Fibroblast of gingiva (primary cell): ENCODE results near the gene TSPAN1.

Source experiments
- DNase-seq: peaks from one replicate; pipeline ENCODE4 v3.0.0-alpha.2; 2011; ENCODE audit warnings: low read depth

TSPAN1 gene

DNA sequence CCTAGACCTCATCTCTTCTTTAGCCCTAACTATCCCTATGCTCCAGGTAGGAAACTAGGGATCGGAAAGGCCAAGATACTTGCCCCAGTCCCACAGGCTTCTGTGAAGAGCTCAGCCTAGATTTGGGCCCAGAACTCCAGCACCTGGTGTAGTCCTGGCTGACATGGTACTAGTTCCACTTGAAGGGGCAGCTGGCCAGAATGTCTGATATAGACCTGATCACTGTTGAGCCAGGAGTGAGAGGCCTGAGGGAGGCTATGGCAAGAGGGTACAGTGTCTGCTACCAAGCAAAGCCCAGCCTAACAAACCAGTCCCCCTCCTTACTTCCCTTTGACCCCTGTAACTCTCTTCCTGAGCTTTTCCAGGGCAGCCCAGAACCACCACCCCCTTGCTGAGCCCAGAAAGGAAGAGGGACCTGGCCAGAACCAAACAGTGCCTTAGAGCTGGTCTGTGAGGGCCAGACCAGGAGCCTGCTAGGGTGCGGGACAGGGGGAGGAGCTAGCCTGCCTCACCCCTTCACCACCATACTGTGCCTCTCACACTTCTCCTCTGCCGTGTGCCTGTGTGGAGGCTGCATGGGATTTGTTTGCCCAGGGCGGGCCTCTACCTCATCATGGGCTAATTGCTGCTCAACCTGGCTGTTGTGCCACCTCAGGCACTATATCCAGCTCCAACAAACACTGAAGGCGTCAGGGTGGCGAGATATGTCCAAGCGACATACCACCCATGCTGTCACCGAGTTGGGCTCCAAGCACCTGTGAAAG lies 12.4 kb downstream of the TSPAN1 start:
- DNase-seq: no peak

DNA sequence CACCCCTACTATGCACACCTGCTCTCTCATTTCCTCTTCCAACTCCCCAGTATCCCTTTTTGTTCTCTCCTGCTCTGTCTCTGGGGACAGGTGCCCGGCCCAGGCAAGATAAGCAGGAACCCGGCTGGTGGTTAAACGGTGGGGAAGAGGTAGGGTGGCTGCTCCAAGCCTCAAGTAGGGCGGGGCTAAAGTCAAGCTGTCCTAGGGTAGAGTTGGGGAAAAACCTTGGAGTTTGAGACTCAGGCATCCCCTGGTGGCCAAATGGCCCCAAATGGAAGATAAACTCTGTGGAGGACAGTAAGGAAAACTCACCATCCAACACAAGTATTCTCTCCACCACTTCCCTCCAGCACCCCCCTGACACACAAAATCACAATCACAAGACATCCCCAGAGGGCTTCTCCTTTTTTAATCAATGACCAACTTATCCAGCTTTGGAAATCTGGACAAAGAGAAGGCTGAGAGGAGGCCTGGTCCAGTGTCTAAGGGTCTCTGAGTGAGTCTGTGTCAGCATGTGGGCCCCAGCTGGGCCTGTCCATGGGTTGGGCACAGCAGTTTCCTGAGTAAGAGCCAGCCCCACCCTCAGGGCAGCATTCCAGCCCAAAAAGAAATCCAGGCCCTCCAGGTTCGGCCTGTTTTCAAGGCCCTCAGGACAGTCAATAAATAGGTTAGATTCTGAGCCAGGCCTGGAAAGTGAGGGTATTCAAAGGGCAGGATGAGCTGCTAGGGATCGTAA lies 13.6 kb downstream of the TSPAN1 start:
- DNase-seq: peak; percentile 23

DNA sequence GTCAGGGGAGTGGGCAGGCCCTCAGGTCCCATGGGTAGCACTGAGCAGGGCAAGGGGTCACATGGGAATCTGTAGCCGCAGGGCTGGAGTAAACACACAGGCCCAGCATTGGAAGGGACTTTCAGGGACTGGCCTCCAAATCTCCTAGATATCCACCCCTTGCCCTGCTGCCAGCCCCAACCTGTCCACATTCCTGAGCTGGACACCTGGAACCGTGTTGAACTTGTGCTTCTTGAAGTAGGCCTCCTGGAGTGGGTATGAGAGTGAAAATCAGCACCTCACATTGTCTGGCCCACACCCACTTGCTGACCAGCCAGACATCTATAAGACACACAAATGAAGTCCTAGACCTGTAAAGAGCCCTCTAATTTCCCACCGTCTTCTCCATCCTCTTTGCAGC lies 15.7 kb downstream of the TSPAN1 start:
- DNase-seq: no peak

DNA sequence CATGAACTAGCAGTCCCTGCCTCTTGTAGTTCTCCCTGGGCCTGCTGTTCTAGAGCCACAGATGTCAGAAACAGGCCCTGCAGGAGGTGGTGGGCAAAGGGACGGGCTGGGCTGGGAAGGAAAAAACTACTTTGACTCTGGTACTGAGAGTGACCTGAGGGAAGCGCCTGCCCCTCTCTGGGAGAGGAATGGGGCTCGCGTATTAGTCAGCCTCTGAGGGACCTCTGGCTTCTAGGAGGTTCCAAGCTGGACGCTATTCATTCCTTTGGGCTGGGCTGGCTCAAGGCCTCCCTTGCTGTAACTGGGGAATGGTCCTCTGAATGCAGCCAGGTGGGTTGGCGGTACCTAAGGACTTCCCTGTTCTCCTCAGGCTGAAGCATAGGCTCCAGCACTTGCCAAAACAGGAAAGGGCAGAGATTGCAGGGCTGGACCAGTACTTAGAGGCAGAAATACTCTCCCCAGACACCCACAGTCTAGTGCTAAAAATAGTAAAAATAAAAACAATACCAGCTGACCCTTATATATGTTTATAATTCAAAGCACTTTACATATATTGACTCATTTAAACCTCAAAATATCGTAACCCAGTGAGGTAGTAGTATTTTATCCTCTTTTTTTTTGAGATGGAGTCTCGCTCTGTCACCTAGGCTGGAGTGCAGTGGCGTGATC lies 16.3 kb downstream of the TSPAN1 start:
- DNase-seq: no peak

DNA sequence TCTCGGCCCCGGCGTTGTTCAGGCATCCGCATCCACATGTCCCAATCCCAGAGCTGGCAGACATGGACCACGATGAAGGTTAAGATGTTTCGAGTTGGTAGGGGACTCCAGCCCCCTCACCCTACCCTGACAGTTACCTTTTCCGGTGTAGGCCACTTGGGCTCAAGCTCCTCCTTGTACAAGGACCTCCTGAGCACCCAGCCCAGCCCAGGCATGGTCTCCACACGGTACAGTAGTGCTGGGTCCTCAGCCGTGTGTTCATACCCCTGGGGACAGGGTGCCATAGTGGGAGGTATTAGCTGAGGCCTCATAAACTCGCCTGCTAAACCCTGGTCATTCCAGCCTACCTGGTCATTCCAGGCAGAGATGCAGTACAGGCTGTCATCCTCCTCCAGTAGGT lies 17.3 kb downstream of the TSPAN1 start:
- DNase-seq: no peak

DNA sequence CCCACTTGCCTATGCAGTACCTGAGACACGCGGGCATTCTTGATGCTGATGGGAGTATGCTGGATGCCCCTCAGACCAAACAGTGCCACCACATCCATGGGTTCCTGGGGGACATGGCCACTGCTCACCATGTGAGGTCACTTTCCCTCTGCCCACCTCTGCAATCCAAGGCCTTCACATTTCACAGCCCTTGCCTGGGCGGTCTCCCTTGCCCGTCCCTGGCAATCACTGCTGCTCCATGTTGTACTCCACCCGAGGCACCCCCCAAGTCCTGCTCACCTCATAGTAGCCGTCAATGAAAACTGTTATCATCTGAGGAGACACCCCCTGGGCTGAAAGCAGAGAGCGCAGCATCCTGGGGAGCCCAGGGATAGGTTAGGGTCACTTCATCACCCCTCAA lies 18.4 kb downstream of the TSPAN1 start:
- DNase-seq: no peak

DNA sequence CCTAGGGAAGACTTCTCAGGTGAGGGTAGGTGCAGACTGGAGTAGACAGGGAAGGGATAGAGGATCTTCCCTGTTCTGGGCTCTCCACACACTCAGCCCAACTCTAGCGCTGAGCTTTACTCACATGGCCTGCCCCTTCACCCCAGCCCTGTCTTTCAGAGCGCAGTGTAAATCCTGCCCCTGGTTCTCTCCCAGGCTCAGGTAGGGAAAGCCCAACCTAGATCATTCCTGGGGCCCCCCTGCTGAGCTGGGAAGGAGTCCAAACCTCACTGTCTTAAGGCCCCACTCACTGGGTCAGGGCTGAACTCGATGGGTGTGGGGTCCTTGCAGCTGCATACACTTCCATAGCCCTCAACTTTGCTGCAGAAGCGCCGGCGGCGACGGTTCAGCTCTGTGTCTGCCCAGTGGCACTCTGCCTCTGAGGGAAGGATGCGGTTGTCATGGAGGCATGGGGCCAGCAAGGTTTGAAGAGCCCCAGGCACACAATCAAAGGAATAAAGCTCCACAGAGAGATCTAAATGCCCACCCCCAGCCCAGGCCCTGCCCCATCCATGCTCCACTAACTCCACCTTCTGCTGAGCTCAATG lies 19.2 kb downstream of the TSPAN1 start:
- no peak for DNase-seq

DNA sequence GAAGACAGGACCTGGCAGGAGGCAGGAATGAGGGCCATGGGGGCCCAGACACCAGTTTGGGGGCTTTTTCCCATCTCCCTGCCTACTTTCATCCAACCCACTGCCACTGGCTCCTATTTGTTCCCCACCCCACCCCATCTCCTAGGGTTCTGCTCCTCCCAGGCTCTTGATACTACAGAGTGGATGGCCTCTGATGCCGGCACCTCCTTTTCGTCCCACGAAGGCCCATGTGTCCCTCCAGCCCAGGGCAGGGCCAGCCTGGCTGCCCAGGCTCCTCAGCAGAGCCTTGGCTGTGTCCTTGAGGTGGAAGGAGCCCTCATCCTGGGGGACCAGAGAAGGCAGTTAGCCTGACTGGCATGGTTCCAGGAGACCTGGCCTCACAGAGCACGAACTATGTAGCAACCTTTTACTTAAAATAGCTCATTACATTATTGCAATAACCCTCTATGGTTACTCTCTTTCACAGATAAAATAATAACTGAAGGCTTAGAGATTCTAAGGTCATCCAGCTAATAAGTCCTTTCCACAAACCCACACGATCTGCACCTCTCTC lies 19.8 kb downstream of the TSPAN1 start:
- DNase-seq: no peak

DNA sequence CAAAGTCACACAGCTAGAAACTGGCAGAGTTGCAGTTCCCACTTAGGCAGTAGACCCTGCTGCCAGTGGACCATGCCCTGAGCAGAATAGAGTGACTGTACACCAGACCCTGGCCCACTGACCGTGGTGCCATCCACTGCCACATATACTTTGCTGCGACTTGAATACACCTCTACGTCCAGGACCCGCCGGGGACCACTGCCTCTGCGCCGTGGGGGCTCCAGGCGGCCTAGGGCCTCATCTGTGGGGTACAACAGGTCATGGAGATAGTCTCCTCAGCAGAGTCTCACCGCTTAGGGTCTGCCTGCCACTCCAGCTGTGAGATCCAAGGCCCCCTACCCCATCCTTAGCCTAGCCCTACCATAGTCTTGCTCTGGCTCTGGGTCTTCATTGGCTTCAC lies 21.7 kb downstream of the TSPAN1 start:
- no peak for DNase-seq

DNA sequence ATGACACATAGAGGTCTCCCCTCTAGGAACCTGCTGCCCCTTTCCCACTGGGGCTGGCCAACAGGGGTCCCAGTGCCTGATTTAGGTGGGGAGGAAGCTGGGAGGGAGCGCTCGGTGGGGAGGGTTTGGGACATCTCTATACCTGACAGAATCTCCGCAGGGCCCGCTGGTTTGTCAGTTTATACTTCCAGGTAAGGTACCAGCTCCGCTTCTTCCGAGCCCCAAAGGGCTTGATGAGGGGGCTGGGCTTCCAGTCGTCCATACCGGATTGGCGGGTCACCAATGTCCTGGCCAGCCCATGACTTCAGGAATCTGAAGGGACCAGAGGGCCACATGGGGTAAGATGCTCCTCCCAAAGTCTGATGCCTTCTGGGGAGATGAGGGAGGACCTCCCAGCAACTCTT lies 22.7 kb downstream of the TSPAN1 start:
- DNase-seq: no peak

DNA sequence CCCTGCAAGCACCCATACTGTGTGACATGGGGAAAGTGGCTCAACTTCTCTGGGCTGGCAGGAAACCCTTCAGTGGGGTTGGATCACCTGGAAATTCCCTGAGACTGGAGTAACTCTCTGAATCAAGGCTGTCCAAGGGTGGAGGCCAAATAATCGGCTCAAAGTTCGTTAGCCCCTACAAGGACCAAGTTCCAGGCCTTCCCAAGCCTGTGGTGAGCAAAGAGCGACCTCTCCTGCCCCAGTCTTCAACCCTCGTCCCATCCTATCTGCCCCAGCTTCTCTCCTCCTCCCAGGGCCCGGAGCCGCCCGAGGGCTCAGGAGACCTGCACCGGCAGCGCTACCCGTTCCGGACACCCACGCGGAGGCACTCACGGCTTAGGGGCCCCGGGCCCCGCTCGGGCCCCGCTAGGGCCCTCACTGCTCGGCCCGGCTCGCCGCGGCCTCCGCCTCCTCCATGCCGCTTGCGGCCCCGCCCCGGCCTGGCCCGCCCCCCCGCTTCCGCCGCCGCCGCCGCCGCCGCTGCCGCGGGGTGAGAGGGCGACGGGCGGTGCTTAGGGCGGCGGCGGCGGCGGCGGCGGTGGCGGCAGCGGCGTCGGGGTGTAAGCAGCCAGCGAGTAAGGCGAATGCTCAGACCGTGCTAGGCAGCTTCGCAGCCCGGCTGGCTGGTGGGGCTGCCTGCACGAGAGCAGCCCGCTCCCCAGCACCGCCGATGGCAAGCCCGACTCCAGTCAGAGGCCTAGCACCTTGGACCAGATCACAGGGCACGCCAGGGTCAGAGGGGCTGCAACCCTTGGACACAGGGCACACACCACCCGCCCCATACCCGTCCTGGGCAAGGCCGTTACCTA lies 23.3 kb downstream of the TSPAN1 start, which contains the start of gene POMGNT1:
POMGNT1 (minus strand) TSS at position 471 of the 848 bp plus-strand sequence. CDS start 613 bp downstream, outside the sequence.
- peak; percentile 57 for DNase-seq

DNA sequence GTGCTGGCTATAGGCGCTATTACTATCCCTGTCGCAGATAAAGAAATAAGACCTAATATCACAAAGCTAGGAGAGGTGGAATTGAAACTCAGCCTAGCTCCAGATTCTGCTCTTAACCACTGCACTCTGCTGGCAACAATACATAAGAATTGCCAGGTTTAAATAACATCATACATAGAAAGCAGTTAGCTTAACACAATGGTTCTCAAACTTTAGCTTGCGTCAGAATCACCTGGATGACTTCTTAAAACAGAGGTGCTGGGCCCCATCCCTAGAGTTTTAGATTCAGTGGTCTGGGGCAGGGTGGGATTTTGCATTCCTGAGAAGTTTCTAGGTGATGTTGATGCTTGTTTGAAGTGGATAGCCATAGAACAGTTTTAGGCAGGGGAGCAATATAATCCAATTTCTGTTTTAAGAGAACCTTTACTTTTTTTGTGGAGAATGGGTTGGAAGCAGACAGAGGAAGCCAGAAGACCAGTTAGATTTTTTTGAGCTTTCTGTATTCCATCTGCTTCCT lies 24.4 kb downstream of the TSPAN1 start:
- no peak for DNase-seq

DNA sequence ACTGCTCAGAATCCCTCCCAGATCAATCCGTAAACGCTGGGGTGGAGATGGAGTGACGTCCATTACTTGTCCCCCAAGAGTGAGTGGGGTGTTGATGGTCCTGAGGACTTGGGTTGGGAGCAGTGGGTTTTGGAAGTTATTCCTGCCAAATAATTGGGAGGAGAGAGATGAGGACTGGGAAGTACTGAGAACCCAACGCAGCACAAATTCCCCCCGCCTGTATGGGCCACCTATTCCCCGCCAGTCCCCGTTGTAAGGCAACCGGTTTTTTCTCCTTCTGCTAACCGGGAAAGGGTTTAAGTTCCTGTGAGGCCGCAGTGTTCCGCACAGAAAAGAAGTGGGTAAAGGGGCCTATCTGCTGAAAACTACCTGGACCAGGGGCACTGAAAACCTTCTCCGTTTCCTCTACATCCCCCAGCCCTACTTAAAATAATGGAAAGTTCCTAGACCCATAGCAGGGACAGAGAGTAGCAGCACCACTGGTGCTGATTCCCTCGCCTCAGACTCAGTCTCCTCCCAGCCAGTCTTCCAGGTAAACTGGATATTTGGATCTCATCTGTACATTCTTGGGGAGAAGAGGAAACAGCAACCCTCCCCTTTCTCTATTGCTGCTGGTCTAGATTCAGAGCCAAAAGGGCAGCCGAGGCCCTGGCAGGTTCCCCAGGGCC lies 29.0 kb downstream of the TSPAN1 start:
- DNase-seq: no peak

DNA sequence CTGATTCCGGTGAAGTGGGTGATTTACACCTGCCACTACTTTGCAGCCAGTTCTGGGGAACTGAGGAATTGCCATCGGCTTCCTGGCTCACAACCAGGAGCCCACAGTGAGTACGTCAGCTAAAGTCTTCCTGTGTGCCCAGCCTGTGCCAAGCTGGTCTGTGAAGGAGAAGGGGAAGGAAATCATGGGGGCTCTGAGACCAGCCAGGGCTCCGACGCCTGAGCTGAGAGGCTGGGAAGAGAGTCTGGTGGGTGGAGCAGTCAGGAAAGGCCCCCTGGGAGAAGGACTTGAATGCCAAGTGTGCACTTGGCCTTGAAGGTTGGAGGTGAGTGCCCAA lies 29.5 kb downstream of the TSPAN1 start:
- no peak for DNase-seq

DNA sequence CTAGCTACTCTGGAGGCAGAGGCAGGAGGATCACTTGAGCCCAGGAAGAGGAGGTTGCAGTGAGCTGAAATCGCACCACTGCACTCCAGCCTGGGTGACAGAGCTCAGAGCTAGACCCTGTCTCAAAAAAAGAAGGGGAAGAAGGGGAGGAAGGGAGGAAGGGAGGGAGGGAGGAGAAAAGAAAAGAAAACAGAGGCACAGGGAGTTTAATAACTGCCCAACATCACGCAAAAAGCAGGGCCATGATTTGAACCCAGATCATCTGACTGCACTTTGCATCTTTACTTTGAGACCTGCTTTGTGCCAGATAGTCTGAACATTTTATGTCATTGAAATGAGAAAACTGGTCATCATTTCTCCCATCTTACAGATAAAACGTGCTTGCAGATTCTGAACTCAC lies 30.3 kb downstream of the TSPAN1 start:
- DNase-seq: no peak

DNA sequence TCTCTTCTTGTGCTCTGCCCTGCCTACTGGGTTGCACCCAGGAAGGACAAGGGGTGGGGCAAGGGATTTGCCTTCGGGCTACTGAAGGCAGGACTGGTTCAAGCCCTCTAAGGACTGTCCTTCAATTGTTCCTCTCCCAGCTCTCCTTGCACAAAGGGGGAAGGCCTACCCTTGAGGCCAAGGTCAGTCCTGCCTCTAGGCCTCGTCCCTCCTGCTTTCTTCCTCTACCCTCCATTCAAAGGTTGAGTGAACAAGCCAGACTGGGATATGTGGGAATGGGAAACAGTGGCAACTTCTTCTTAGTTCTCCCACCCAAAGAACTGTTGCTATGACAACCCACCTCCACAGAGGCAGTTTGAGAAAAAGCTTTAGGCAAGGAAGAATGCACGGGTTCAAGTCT lies 30.9 kb downstream of the TSPAN1 start:
- no peak for DNase-seq

DNA sequence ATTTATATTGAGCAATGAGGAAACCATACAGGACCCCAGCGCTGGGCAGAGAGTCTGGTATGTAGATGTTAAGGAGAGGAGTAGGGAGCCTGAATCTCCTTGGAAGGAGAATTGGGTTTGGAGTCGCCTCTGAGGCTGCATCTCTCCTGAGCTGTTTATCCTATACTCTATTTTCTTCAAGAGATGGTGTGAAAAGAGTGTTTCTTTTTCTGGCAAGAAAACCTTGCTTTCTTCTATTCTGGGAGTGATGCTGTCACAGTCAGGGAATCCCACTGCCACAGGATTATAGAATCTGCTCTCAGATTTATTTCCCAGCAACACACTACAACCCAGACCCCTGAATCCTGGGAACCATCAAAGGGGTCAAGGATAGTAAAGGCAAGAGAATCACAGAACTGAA lies 31.5 kb downstream of the TSPAN1 start:
- DNase-seq: no peak

DNA sequence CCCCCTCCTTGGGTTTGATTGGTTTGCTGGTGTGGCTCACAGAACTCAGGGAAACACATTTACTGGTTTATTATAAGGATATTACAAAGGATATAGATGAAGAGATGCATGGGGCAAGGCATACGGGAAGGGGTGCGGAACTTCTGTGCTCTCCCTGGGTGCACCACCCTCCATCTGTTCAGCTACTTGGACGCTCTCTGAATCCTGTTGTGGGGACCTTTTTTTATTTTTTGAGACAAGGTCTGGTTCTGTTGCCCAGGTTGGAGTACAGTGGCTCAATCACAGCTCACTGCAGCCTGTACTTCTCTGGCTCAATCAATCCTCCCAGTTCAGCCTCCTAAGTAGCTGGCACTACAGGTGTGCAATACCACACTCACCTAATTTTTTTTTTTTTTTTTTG lies 35.7 kb downstream of the TSPAN1 start:
- no peak for DNase-seq

DNA sequence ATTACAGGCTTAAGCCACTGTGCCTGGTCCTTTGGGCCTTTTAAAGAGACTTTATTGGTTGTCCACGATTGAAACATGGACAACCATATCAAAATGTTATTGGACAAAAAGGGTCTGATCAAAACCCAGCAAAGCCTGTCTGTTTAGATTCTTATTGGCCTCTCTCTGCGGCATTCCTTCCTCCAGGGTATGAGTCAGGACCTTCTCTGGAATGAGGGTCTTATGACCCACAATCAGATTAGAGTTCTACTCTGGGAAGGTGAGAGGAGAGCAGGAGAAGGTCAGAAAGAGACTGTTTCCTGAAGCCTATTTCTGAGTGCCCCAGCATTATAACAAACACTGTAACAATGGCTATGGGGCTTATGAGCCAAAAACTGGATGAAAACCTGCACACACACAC lies 36.2 kb downstream of the TSPAN1 start:
- DNase-seq: no peak

DNA sequence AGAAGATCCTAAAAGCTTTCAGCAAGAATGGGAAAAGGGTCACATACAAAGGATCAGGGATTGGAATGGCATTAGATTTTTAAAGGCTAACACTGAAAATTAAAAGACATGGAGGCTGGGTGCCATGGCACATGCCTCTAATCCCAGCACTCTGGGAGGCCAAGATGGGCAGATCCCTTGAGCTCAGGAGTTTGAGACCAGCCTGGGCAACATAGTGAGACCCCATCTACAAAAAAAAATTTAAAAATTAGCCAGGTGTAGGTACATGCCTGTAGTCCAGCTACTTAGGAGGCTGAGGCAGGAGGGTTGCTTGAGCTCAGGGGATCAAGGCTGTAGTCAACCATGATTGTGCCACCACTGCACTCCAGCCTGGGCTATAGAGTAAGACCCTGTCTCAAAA lies 40.6 kb downstream of the TSPAN1 start:
- DNase-seq: no peak

DNA sequence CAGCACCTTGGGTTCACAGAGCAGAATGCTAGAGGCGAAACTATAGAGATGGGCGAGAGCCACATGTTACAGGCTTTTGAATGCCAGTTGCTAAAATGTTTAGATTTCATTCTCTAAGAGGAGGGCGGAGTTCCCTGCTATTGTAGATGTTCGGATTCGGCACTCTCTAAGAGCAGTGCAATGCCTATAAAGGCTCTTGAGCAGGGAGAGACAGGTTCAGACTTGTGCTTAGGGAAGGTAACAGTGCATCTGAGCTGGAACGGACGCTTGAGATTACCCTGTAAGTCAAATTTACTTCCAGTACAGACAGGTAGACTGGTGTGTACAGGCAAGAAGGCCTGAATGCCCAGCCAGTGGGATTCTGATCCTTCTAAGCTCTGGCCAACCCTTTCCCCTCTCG lies 43.6 kb downstream of the TSPAN1 start:
- no peak for DNase-seq
